GM12878 (cell line): ENCODE measurements around the gene NCDN. TPM values are rescaled to one million over a fixed set of nuclear protein-coding genes. Genes with fewer than 3 reads are reported as not detected.

ENCODE experiments used
- ATAC-seq: fragments of 200-7000 bp; cut with Tn5 transposase; 3 replicates; pipeline ENCODE4 v1.9.1; 2020; ENCODE audit warnings: mild to moderate bottlenecking, moderate library complexity
- BruUV-seq: library from RNA; stranded (reverse); fragments of 400-500 nt; replicated peaks from 2 replicates; lab custom pipeline; 2021; lab: Mats Ljungman, UMichigan
- CTCF ChIA-PET: fragments of 300-600 bp; sonication (Branson Sonifier 250); formaldehyde crosslinking; extraction: SDS; loops from one replicate; lab custom pipeline; 2021; ENCODE audit warnings: inconsistent platforms; lab: Yijun Ruan, JAX
- POLR2A ChIA-PET: fragments of 350-600 bp; formaldehyde crosslinking; extraction: SDS; loops from one replicate; lab custom pipeline; 2021; ENCODE audit warnings: inconsistent platforms; lab: Charles Lee
- RAD21 ChIA-PET: fragments of 300-600 bp; sonication (Branson Sonifier 250); formaldehyde crosslinking; loops from one replicate; lab custom pipeline; 2023; ENCODE audit warnings: antibody characterized with exemption; ENCODE audit not compliant: unreplicated experiment; lab: Charles Lee
- SMC1A ChIA-PET: fragments of 300-600 bp; sonication (Branson Sonifier 250); formaldehyde crosslinking; loops from one replicate; lab custom pipeline; 2023; ENCODE audit not compliant: unreplicated experiment, uncharacterized antibody; lab: Charles Lee
- DNase-seq: peaks from one replicate; pipeline ENCODE4 v3.0.0-alpha.2; 2011; ENCODE audit warnings: low read depth, low spot score
- FAIRE-seq: peaks from 3 replicates; lab custom pipeline; 2011; peaks lifted over from hg19 to GRCh38; lab: Jason Lieb, UNC
- H2AFZ ChIP-seq: 2 replicates; pipeline ENCODE4 v1.6.0; 2011; ENCODE audit warnings: low read depth, low read length, control low read depth; ENCODE audit not compliant: control insufficient read depth
- H3K27ac ChIP-seq: 2 replicates; pipeline ENCODE4 v1.5.1; 2011; ENCODE audit warnings: control low read depth; ENCODE audit not compliant: control insufficient read depth, insufficient read depth
- H3K27me3 ChIP-seq, 2 experiments: replicated peaks in 1 of 2; 2 replicates each; pipeline versions ENCODE4 v1.6.0 to v1.6.1; 2011; ENCODE audit warnings: low read length in 1 of 2; ENCODE audit not compliant: control insufficient read depth in 2 of 2, insufficient read depth in 2 of 2
- H3K36me3 ChIP-seq, 2 experiments: 2 replicates each; pipeline ENCODE4 v1.5.1; 2011; ENCODE audit warnings: low read length in 1 of 2; ENCODE audit not compliant: control insufficient read depth in 2 of 2, insufficient read depth in 2 of 2
- H3K4me1 ChIP-seq: 2 replicates; pipeline ENCODE4 v1.6.1; 2011; ENCODE audit warnings: mild to moderate bottlenecking, low read length, moderate library complexity, mixed read lengths; ENCODE audit not compliant: control insufficient read depth, insufficient read depth
- H3K4me2 ChIP-seq: 2 replicates; pipeline ENCODE4 v1.6.0; 2011; ENCODE audit warnings: control low read depth; ENCODE audit not compliant: control insufficient read depth, insufficient read depth
- H3K4me3 ChIP-seq: fragments of 200-600 bp; sonication (generic); 2 replicates; pipeline ENCODE4 v1.5.1; 2016
- H3K79me2 ChIP-seq: 2 replicates; pipeline ENCODE4 v1.6.0; 2011; ENCODE audit warnings: low read length; ENCODE audit not compliant: control insufficient read depth, insufficient read depth
- H3K9ac ChIP-seq: 2 replicates; pipeline ENCODE4 v1.8.0; 2011; ENCODE audit warnings: low read length, control low read depth, mixed read lengths; ENCODE audit not compliant: control insufficient read depth, insufficient read depth
- H3K9me3 ChIP-seq: replicated peaks from 3 replicates; pipeline ENCODE4 v1.5.1; 2011; ENCODE audit warnings: mild to moderate bottlenecking, low read length; ENCODE audit not compliant: control insufficient read depth, insufficient read depth
- H4K20me1 ChIP-seq: 2 replicates; pipeline ENCODE4 v1.6.0; 2011; ENCODE audit not compliant: control insufficient read depth, insufficient read depth
- BMI1 ChIP-seq: fragments of 450-650 bp; IDR thresholded peaks from 2 replicates; pipeline ENCODE4 v1.6.1; 2016; ENCODE audit warnings: mild to moderate bottlenecking, moderate library complexity, borderline replicate concordance
- CBX5 ChIP-seq: sonication (generic); IDR thresholded peaks from 2 replicates; pipeline ENCODE4 v1.6.1; 2016; ENCODE audit warnings: low read depth, moderate library complexity, mild to moderate bottlenecking, inconsistent platforms
- EGR1 ChIP-seq, 2 experiments: IDR thresholded peaks; 1 replicate in 1 of 2; 2 replicates in 1 of 2; pipeline ENCODE4 v1.6.1; 2011 to 2012; ENCODE audit warnings: low read depth in 2 of 2, low read length in 2 of 2, borderline replicate concordance in 1 of 2, mild to moderate bottlenecking in 1 of 2, moderate library complexity in 1 of 2
- GABPA ChIP-seq: IDR thresholded peaks from 2 replicates; pipeline ENCODE4 v1.6.1; 2014; ENCODE audit warnings: antibody characterized with exemption, low read depth, mild to moderate bottlenecking, inconsistent platforms
- GATAD2B ChIP-seq: fragments of 450-650 bp; conservative IDR thresholded peaks from 2 replicates; pipeline ENCODE4 v1.6.1; 2017; ENCODE audit warnings: low read depth, mild to moderate bottlenecking, moderate library complexity
- NFXL1 ChIP-seq: fragments of 450-650 bp; IDR thresholded peaks from 2 replicates; pipeline ENCODE4 v1.6.1; 2017; ENCODE audit warnings: antibody characterized with exemption, mild to moderate bottlenecking, borderline replicate concordance
- POLR2AphosphoS2 ChIP-seq: IDR thresholded peaks from 2 replicates; pipeline ENCODE4 v1.6.1; 2011; ENCODE audit warnings: low read depth, mild to moderate bottlenecking, low read length, improper control_type of control experiment, moderate library complexity
- SMC3 ChIP-seq: IDR thresholded peaks from 2 replicates; pipeline ENCODE4 v1.6.1; 2011; ENCODE audit warnings: low read length, improper control_type of control experiment, borderline replicate concordance
- SP1 ChIP-seq: IDR thresholded peaks from one replicate; pipeline ENCODE4 v1.6.1; 2011; ENCODE audit warnings: low read depth, low read length
- SUPT20H ChIP-seq: IDR thresholded peaks from 2 replicates; pipeline ENCODE4 v1.6.1; 2011; ENCODE audit warnings: low read depth, mild to moderate bottlenecking, low read length, moderate library complexity, borderline replicate concordance; ENCODE audit not compliant: control insufficient read depth
- USF1 ChIP-seq: IDR thresholded peaks from 2 replicates; pipeline ENCODE4 v1.6.1; 2011; ENCODE audit warnings: borderline replicate concordance, low read depth, mild to moderate bottlenecking, moderate library complexity, mixed read lengths, low read length; ENCODE audit not compliant: insufficient read depth; ENCODE audit errors: extremely low read length
- WGBS: methylation state at CpG from one replicate; pipeline ENCODE4 v1.1.6; 2016; ENCODE audit warnings: low lambda C conversion rate; ENCODE audit not compliant: insufficient replicate concordance, insufficient coverage; ENCODE audit errors: missing lambda C conversion rate; 5-methylcytosine and 5-hydroxymethylcytosine counted together
- in situ Hi-C: fragments of 300-500 bp; cut with MboI; formaldehyde crosslinking; loops from 9 replicates; pipeline ENCODE4 v1.14.3; 2018; ENCODE audit warnings: mixed read lengths
- intact Hi-C: fragments of 100-400 bp; cut with micrococcal nuclease; formaldehyde crosslinking; loops from one replicate; pipeline ENCODE4 v1.14.2; 2022; ENCODE audit not compliant: unreplicated experiment
- polyA plus RNA-seq, 11 experiments: library from polyadenylated mRNA; depleted of rRNA in 4 of 11; unstranded in 6 of 11; stranded (reverse) in 5 of 11; fragments of >200 nt; fragmentation: Nextera tagmentation in 4 of 11; fragmentation: Illumina TruSeq in 1 of 11; extraction: Ambion mirVana in 4 of 11; extraction: Trizol in 1 of 11; gene quantifications; 1 replicate in 1 of 11; 2 replicates in 10 of 11; pipeline versions ENCODE4 v1.2.1 to v1.2.3, GENCODE V29; 2011 to 2016; ENCODE audit warnings: inconsistent platforms in 2 of 11, missing spikeins in 2 of 11, low read depth in 1 of 11
- total RNA-seq, 4 experiments: library from RNA; depleted of rRNA in 3 of 4; stranded (reverse); fragments of >200 nt in 3 of 4; fragmentation: Illumina TruSeq in 1 of 4; extraction: Trizol in 1 of 4; gene quantifications; 2 replicates each; pipeline versions ENCODE4 v1.2.1 to v1.2.3, GENCODE V29; 2013 to 2021

The NCDN gene
- total and polyA plus RNA-seq, 10 of the 15 experiments (the other 5 are each of a cell fraction or from before 2014, with no cell fraction given): 1.8 to 25.5 (median 10.9) TPM

GRCh38 chr1:35531368-35531767, 26.2 kb upstream of the NCDN start:
- Histone ChIP-seq H3K4me3 (no peak overlapping the region), H3K4me2 (no peak overlapping the region), H3K9me3 (peaks cover 43% of the 10 kb centered on the region), H3K4me1 (no peaks in the 10 kb centered on the region), H3K36me3 (peaks cover 5 to 10% of the 10 kb centered on the region in 2 experiments; a peak in 2 of 4 replicates), H3K27ac (no peak overlapping the region), H4K20me1 (no peaks in the 10 kb centered on the region), H3K9ac (no peak overlapping the region), H2AFZ (no peak overlapping the region), H3K27me3 (no peaks in the 10 kb centered on the region), H3K79me2 (peaks cover 23% of the 10 kb centered on the region)
- no peak for TF ChIP-seq GABPA
- TF ChIP-seq SP1: no peak
- TF ChIP-seq BMI1: no peak
- no peak for TF ChIP-seq NFXL1
- TF ChIP-seq GATAD2B: no peak
- TF ChIP-seq POLR2AphosphoS2: no peak
- no peak for TF ChIP-seq EGR1 (IDR thresholded peaks at IDR 0.05; ENCODE audit: borderline replicate concordance in 1 of 2, low read depth in 2 of 2, low read length in 2 of 2)
- TF ChIP-seq SUPT20H: no peak
- no peak for TF ChIP-seq CBX5
- TF ChIP-seq USF1: no peak
- no peak for TF ChIP-seq SMC3
- ChIA-PET CTCF (interaction anchor here (12.7 kb wide), 1 partner anchor 79 kb away, joined by 260 read pairs; no protein-coding TSS in a partner anchor), POLR2A (interaction anchor here (0.6 kb wide), 1 partner anchor 161 kb away, joined by 5 read pairs; no protein-coding TSS in a partner anchor), RAD21 (no interaction called here), SMC1A (no interaction called here)
- DNase-seq: no peak
- no TSS peak for BruUV-seq
- 98% methylated on average over 6 of the region's 6 CpGs for WGBS
- in situ Hi-C loops: no loop called here
- ATAC-seq: no peak
- no peak for FAIRE-seq
- intact Hi-C loops: no loop called here
